K562 (cell line): Measurements from ENCODE around the gene LCE1B. TPM values are rescaled to one million over a fixed set of nuclear protein-coding genes. Genes with fewer than 3 reads are reported as not detected.

ENCODE experiments used
- ATAC-seq: fragments of 200-7000 bp; cut with Tn5 transposase; 3 replicates; pipeline ENCODE4 v1.9.1; 2020; ENCODE audit warnings: moderate library complexity
- BruUV-seq: library from RNA; stranded (reverse); fragments of 400-500 nt; replicated peaks from 2 replicates; lab custom pipeline; 2021; lab: Mats Ljungman, UMichigan
- CTCF ChIA-PET: fragments of 300-600 bp; formaldehyde crosslinking; extraction: SDS; loops from one replicate; lab custom pipeline; 2021; ENCODE audit warnings: low intra/inter-chr PET ratio; lab: Yijun Ruan, JAX
- POLR2A ChIA-PET: fragments of 300-600, 350-650 bp; sonication (Branson Sonifier 250); formaldehyde crosslinking; extraction: SDS; loops from one replicate; lab custom pipeline; 2021; ENCODE audit warnings: antibody characterized with exemption, inconsistent platforms; lab: Yijun Ruan, JAX
- DNase-seq, 4 experiments: peaks; one replicate each; pipeline versions ENCODE4 v3.0.0 to v3.0.0-alpha.2; 2011 to 2018; ENCODE audit warnings: low spot score in 3 of 4, mixed read lengths in 3 of 4; ENCODE audit errors: extremely low read depth in 1 of 4
- FAIRE-seq: peaks from 2 replicates; lab custom pipeline; 2011; peaks lifted over from hg19 to GRCh38; lab: Jason Lieb, UNC
- H2AFZ ChIP-seq: 2 replicates; pipeline ENCODE4 v1.6.0; 2011; ENCODE audit warnings: low read depth, low read length, control low read depth, inconsistent platforms
- H3K27ac ChIP-seq: fragments of 200-600 bp; 3 replicates; pipeline ENCODE4 v1.8.0; 2011; ENCODE audit warnings: low read depth, mild to moderate bottlenecking, control low read depth, inconsistent platforms, low read length, moderate library complexity, mixed read lengths; ENCODE audit errors: extremely low read depth
- H3K27me3 ChIP-seq, 2 experiments: fragments of 300-600 bp in 1 of 2; 2 replicates in 1 of 2; 3 replicates in 1 of 2; pipeline versions ENCODE4 v1.6.0 to v1.8.0; 2011; ENCODE audit warnings: inconsistent platforms in 2 of 2, low read length in 2 of 2, mild to moderate bottlenecking in 1 of 2, mixed read lengths in 1 of 2, moderate library complexity in 1 of 2; ENCODE audit not compliant: control insufficient read depth in 2 of 2, insufficient read depth in 2 of 2
- H3K36me3 ChIP-seq: fragments of 300-600 bp; 3 replicates; pipeline ENCODE4 v1.8.0; 2011; ENCODE audit warnings: mild to moderate bottlenecking, low read length, inconsistent platforms; ENCODE audit not compliant: control insufficient read depth, insufficient read depth
- H3K4me1 ChIP-seq, 2 experiments: fragments of 200-600 bp in 1 of 2; replicated peaks in 1 of 2; 2 replicates in 1 of 2; 3 replicates in 1 of 2; pipeline versions ENCODE4 v1.5.1 to v1.8.0; 2011; ENCODE audit warnings: inconsistent platforms in 2 of 2, low read length in 2 of 2, mild to moderate bottlenecking in 1 of 2, mixed read lengths in 1 of 2, moderate library complexity in 1 of 2; ENCODE audit not compliant: control insufficient read depth in 2 of 2, insufficient read depth in 2 of 2
- H3K4me2 ChIP-seq: 2 replicates; pipeline ENCODE4 v1.6.1; 2011; ENCODE audit warnings: low read length, control low read depth, inconsistent platforms, mixed read lengths; ENCODE audit not compliant: insufficient read depth
- H3K4me3 ChIP-seq: fragments of 200-600 bp; sonication (generic), shearing (Covaris generic); 2 replicates; pipeline ENCODE4 v1.5.1; 2016; ENCODE audit warnings: control low read depth, inconsistent platforms
- H3K79me2 ChIP-seq: fragments of 200-600 bp; 3 replicates; pipeline ENCODE4 v1.8.0; 2011; ENCODE audit warnings: low read length, inconsistent platforms; ENCODE audit not compliant: control insufficient read depth, insufficient read depth
- H3K9ac ChIP-seq, 2 experiments: 2 replicates each; pipeline versions ENCODE4 v1.6.0 to v1.6.1; 2011; ENCODE audit warnings: low read depth in 2 of 2, low read length in 2 of 2, control low read depth in 1 of 2, inconsistent platforms in 1 of 2, mild to moderate bottlenecking in 1 of 2, mixed read lengths in 1 of 2; ENCODE audit not compliant: insufficient read depth in 1 of 2
- H3K9me1 ChIP-seq: one replicate; pipeline ENCODE4 v1.6.0; 2011; ENCODE audit warnings: inconsistent platforms, mild to moderate bottlenecking, low read length, moderate library complexity; ENCODE audit not compliant: control insufficient read depth, insufficient read depth
- H3K9me3 ChIP-seq: replicated peaks from 2 replicates; pipeline ENCODE4 v1.5.1; 2011; ENCODE audit warnings: low read depth, low read length, inconsistent platforms; ENCODE audit not compliant: control insufficient read depth, insufficient read depth
- H4K20me1 ChIP-seq: replicated peaks from 2 replicates; pipeline ENCODE4 v1.6.1; 2011; ENCODE audit warnings: low read length, inconsistent platforms, mixed read lengths; ENCODE audit not compliant: control insufficient read depth, insufficient read depth
- ARHGAP35 ChIP-seq: fragments of 450-650 bp; IDR thresholded peaks from 2 replicates; pipeline ENCODE4 v1.6.1; 2018; ENCODE audit not compliant: partially characterized antibody
- BRCA1 ChIP-seq, 2 experiments: fragments of 450-650 bp in 1 of 2; sonication (generic) in 1 of 2; formaldehyde crosslinking in 1 of 2; IDR thresholded peaks; 2 replicates each; pipeline versions ENCODE4 v1.5.0 to v1.6.1; 2017 to 2020; ENCODE audit warnings: mild to moderate bottlenecking in 1 of 2, missing genetic modification reagents in 1 of 2
- BRD9 ChIP-seq: fragments of 450-650 bp; IDR thresholded peaks from 2 replicates; pipeline ENCODE4 v1.6.1; 2018; ENCODE audit warnings: low read depth; ENCODE audit not compliant: partially characterized antibody
- CC2D1A ChIP-seq: fragments of 450-650 bp; IDR thresholded peaks from 2 replicates; pipeline ENCODE4 v1.6.1; 2017; ENCODE audit warnings: mild to moderate bottlenecking
- MECOM ChIP-seq: fragments of 250-450 bp; sonication (Bioruptor Pico); IDR thresholded peaks from 2 replicates; pipeline ENCODE4 v1.8.0; 2022; ENCODE audit warnings: inconsistent platforms
- MTF1 ChIP-seq: fragments of 250-450 bp; sonication (Bioruptor Pico); IDR thresholded peaks from 2 replicates; pipeline ENCODE4 v1.9.0; 2021; ENCODE audit warnings: moderate library complexity, mild to moderate bottlenecking, inconsistent platforms, borderline replicate concordance
- NR2F6 ChIP-seq: fragments of 450-650 bp; formaldehyde crosslinking; IDR thresholded peaks from 2 replicates; pipeline ENCODE4 v1.4.0; 2020; ENCODE audit warnings: mild to moderate bottlenecking
- NRF1 ChIP-seq, 2 experiments: fragments of 450-650 bp; IDR thresholded peaks in 1 of 2; conservative IDR thresholded peaks in 1 of 2; 2 replicates each; pipeline ENCODE4 v1.6.1; 2014; ENCODE audit warnings: mild to moderate bottlenecking in 2 of 2
- SMAD2 ChIP-seq: fragments of 150-350 bp; IDR thresholded peaks from 2 replicates; pipeline ENCODE4 v1.6.1; 2014; ENCODE audit warnings: low read depth, mild to moderate bottlenecking, low read length
- SMAD3 ChIP-seq: fragments of 450-650 bp; formaldehyde crosslinking; conservative IDR thresholded peaks from 2 replicates; pipeline ENCODE4 v1.4.0; 2020; ENCODE audit warnings: mild to moderate bottlenecking
- SMAD4 ChIP-seq: fragments of 250-450 bp; sonication (Bioruptor Pico); conservative IDR thresholded peaks from 2 replicates; pipeline ENCODE4 v1.8.0; 2021; ENCODE audit warnings: inconsistent platforms, mild to moderate bottlenecking, moderate library complexity
- SP1 ChIP-seq: sonication (generic); formaldehyde crosslinking; IDR thresholded peaks from 2 replicates; pipeline ENCODE4 v1.8.1; 2022; ENCODE audit warnings: mild to moderate bottlenecking, missing genetic modification reagents
- ZNF174 ChIP-seq: fragments of 250-450 bp; sonication (Bioruptor Pico); IDR thresholded peaks from 2 replicates; pipeline ENCODE4 v1.4.0; 2020; ENCODE audit warnings: mild to moderate bottlenecking
- ZNF764 ChIP-seq: fragments of 250-450 bp; sonication (Bioruptor Pico); IDR thresholded peaks from 2 replicates; pipeline ENCODE4 v1.4.0; 2020; ENCODE audit warnings: low read depth, mild to moderate bottlenecking, moderate library complexity
- WGBS: fragments of 100-300 bp; shearing (Covaris generic); methylation state at CpG from one replicate; pipeline ENCODE4 v1.1.6; 2016; ENCODE audit warnings: low coverage, mixed read lengths; ENCODE audit not compliant: insufficient coverage; ENCODE audit errors: missing lambda C conversion rate; 5-methylcytosine and 5-hydroxymethylcytosine counted together
- in situ Hi-C: fragments of 300-500 bp; cut with MboI; formaldehyde crosslinking; loops from 4 replicates; pipeline ENCODE4 v1.15.0; 2018; ENCODE audit warnings: inconsistent platforms, mixed read lengths
- intact Hi-C: fragments of 100-400 bp; cut with micrococcal nuclease; formaldehyde crosslinking; loops from 2 replicates; pipeline ENCODE4 v1.14.2; 2022
- polyA plus RNA-seq, 8 experiments: library from polyadenylated mRNA; depleted of rRNA in 4 of 8; stranded (reverse) in 5 of 8; unstranded in 3 of 8; fragments of >200 nt; fragmentation: Nextera tagmentation in 2 of 8; fragmentation: Illumina TruSeq in 1 of 8; extraction: Ambion mirVana in 2 of 8; extraction: Trizol in 1 of 8; gene quantifications; 2 replicates each; pipeline versions ENCODE4 v1.2.1 to v1.2.3, GENCODE V29; 2011 to 2014; ENCODE audit warnings: inconsistent platforms in 1 of 8, missing spikeins in 1 of 8
- total RNA-seq, 7 experiments: library from RNA; depleted of rRNA in 6 of 7; stranded (reverse); fragments of >200 nt in 6 of 7; fragmentation: Illumina TruSeq in 2 of 7; extraction: Trizol in 2 of 7; gene quantifications; 2 replicates each; pipeline versions ENCODE4 v1.2.1 to v1.2.3, GENCODE V29; 2011 to 2021; ENCODE audit warnings: low replicate concordance in 1 of 7
- TF ChIP-seq, protein P1 (sequence below): fragments of 250-450 bp; sonication (Bioruptor Pico); IDR thresholded peaks from 2 replicates; pipeline ENCODE4 v1.8.0; 2021; ENCODE audit warnings: mild to moderate bottlenecking, moderate library complexity
- TF ChIP-seq, protein P2 (sequence below): fragments of 250-450 bp; sonication (Bioruptor Pico); IDR thresholded peaks from 2 replicates; pipeline ENCODE4 v1.4.0; 2020; ENCODE audit warnings: mild to moderate bottlenecking
- TF ChIP-seq, protein P3 (sequence below), 3 experiments: fragments of 200-800 bp in 1 of 3; sonication (Bioruptor generic) in 1 of 3; sonication (generic) in 1 of 3; formaldehyde crosslinking in 1 of 3; IDR thresholded peaks; 2 replicates each; pipeline versions ENCODE4 v1.6.1 to v1.8.0; 2016 to 2022; ENCODE audit warnings: mild to moderate bottlenecking in 2 of 3, missing compliant biosample characterization in 2 of 3, missing genetic modification characterization in 2 of 3, missing genetic modification reagents in 1 of 3

Gene LCE1B
- total and polyA plus RNA-seq, 9 of the 15 experiments (the other 6 are each of a cell fraction or from before 2014, with no cell fraction given) = not detected

DNA sequence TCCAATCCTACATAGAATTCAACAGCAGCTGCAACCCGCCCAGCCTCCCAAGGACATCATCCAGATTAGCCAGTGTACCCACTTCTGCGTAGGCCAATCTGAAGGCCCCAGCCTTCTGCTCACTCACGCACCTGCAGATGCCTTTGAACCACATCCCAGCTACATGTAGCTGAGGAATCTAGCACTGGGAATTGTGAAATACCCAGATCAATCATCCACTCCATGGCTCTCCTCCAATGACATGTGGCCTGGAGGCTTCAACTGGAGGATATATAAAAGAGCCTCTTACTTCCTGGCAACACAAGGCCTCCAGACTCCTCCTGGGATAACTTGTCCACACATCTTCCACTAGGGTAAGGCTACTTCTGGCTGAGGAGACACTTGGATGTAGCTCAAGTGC is 30.8 kb downstream of the LCE1B start, which contains the start of gene LCE6A (continued):
- TF ChIP-seq, protein P1, sequence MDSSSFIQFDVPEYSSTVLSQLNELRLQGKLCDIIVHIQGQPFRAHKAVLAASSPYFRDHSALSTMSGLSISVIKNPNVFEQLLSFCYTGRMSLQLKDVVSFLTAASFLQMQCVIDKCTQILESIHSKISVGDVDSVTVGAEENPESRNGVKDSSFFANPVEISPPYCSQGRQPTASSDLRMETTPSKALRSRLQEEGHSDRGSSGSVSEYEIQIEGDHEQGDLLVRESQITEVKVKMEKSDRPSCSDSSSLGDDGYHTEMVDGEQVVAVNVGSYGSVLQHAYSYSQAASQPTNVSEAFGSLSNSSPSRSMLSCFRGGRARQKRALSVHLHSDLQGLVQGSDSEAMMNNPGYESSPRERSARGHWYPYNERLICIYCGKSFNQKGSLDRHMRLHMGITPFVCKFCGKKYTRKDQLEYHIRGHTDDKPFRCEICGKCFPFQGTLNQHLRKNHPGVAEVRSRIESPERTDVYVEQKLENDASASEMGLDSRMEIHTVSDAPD (CRISPR knock-in tag) = no peak
- TF ChIP-seq SMAD4 (CRISPR knock-in tag) (no peak), MTF1 (no peak), SMAD2 (no peak)

GRCh38 chr1:152855661-152856060 is 43.9 kb downstream of the LCE1B start:
- H3K9me1 ChIP-seq = no peaks in the 10 kb centered on the region
- BruUV-seq = no TSS peak
- POLR2A ChIA-PET = interaction anchor here (0.9 to 1.5 kb wide), 2 partner anchors 9 to 11 kb away, joined by 3 to 4 read pairs; no protein-coding TSS in a partner anchor
- FAIRE-seq (no peak), DNase-seq (no peak), ATAC-seq (no peak)
- no peaks in the 10 kb centered on the region for H3K27me3 ChIP-seq
- CTCF ChIA-PET = no interaction called here
- intact Hi-C loops = no loop called here
- in situ Hi-C loops = no loop called here
- H2AFZ ChIP-seq = no peak overlapping the region
- no peak overlapping the region for H3K4me3 ChIP-seq
- 0% methylated on average over 2 of the region's 2 CpGs for WGBS
- H3K79me2 ChIP-seq = no peaks in the 10 kb centered on the region
- no peaks in the 10 kb centered on the region for H3K36me3 ChIP-seq
- H3K9me3 ChIP-seq = no peaks in the 10 kb centered on the region
- no peak overlapping the region for H3K9ac ChIP-seq
- H4K20me1 ChIP-seq = no peaks in the 10 kb centered on the region
- H3K4me1 ChIP-seq = no peaks in the 10 kb centered on the region
- H3K4me2 ChIP-seq = no peak overlapping the region
- no peak overlapping the region for H3K27ac ChIP-seq
- TF ChIP-seq, protein P2, sequence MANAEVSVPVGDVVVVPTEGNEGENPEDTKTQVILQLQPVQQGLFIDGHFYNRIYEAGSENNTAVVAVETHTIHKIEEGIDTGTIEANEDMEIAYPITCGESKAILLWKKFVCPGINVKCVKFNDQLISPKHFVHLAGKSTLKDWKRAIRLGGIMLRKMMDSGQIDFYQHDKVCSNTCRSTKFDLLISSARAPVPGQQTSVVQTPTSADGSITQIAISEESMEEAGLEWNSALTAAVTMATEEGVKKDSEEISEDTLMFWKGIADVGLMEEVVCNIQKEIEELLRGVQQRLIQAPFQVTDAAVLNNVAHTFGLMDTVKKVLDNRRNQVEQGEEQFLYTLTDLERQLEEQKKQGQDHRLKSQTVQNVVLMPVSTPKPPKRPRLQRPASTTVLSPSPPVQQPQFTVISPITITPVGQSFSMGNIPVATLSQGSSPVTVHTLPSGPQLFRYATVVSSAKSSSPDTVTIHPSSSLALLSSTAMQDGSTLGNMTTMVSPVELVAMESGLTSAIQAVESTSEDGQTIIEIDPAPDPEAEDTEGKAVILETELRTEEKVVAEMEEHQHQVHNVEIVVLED = no peak
- TF ChIP-seq MECOM (CRISPR knock-in tag) (no peak), BRD9 (no peak), ZNF174 (no peak), BRCA1 (IDR thresholded peaks at IDR 0.05) (no peak), BRCA1 (CRISPR knock-in tag; IDR thresholded peaks at IDR 0.05) (no peak), NRF1 (conservative IDR thresholded peaks at IDR 0.05 in 1 of 2, IDR thresholded peaks at IDR 0.05 in 1 of 2) (no peak), SP1 (CRISPR knock-in tag) (no peak), SMAD3 (no peak), CC2D1A (no peak), ARHGAP35 (no peak), SMAD4 (CRISPR knock-in tag) (no peak), ZNF764 (CRISPR knock-in tag) (no peak), NR2F6 (no peak)
- TF ChIP-seq, protein P3, sequence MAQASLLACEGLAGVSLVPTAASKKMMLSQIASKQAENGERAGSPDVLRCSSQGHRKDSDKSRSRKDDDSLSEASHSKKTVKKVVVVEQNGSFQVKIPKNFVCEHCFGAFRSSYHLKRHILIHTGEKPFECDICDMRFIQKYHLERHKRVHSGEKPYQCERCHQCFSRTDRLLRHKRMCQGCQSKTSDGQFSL (CRISPR knock-in tag; IDR thresholded peaks at IDR 0.05) = no peak
- TF ChIP-seq, protein P3 (tag; IDR thresholded peaks at IDR 0.05) = no peak
